Stomach (tissue), 4 donors: ENCODE data around the gene TMA7.

Experiments used
- EP300 ChIP-seq: sonication (generic); formaldehyde crosslinking; IDR thresholded peaks from one replicate; pipeline ENCODE4 v1.6.1; 2017; ENCODE audit warnings: antibody characterized with exemption
- POLR2A ChIP-seq, 4 donors: fragments of 450-650 bp; IDR thresholded peaks; one replicate each; pipeline ENCODE4 v1.6.1; 2016; ENCODE audit warnings: antibody characterized with exemption in 4 of 4, control low read depth in 2 of 4, mild to moderate bottlenecking in 1 of 4, moderate library complexity in 1 of 4
- TF ChIP-seq, protein P1 (sequence below), 7 experiments: fragments of 450-650 bp in 4 of 7; fragments of 200-600 bp in 3 of 7; sonication (generic) in 3 of 7; IDR thresholded peaks; one replicate each; pipeline ENCODE4 v1.5.1; 2016 to 2019; ENCODE audit warnings: antibody characterized with exemption in 7 of 7, control low read depth in 2 of 7, mild to moderate bottlenecking in 1 of 7

GRCh38 chr3:48423883-48424695 lies 16.0 kb upstream of the TMA7 start:
- TF ChIP-seq POLR2A (IDR thresholded peaks at IDR 0.05) (no peak), EP300 (no peak)
- TF ChIP-seq, protein P1, sequence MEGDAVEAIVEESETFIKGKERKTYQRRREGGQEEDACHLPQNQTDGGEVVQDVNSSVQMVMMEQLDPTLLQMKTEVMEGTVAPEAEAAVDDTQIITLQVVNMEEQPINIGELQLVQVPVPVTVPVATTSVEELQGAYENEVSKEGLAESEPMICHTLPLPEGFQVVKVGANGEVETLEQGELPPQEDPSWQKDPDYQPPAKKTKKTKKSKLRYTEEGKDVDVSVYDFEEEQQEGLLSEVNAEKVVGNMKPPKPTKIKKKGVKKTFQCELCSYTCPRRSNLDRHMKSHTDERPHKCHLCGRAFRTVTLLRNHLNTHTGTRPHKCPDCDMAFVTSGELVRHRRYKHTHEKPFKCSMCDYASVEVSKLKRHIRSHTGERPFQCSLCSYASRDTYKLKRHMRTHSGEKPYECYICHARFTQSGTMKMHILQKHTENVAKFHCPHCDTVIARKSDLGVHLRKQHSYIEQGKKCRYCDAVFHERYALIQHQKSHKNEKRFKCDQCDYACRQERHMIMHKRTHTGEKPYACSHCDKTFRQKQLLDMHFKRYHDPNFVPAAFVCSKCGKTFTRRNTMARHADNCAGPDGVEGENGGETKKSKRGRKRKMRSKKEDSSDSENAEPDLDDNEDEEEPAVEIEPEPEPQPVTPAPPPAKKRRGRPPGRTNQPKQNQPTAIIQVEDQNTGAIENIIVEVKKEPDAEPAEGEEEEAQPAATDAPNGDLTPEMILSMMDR (IDR thresholded peaks at IDR 0.05): no peak
